Measurements from ENCODE around the gene LRRFIP1.
"Not testable (repeated sequence)": the region's sequence is repeated elsewhere in the genome, so short reads cannot be mapped to it uniquely, and the experiment has no call there.

LRRFIP1 gene

GRCh38 chr2:237596520-237597195, 30.7 kb upstream of the LRRFIP1 start:
- no peak for DNase-seq (ENCODE audit: low read depth in 2 of 2)

GRCh38 chr2:237597196-237598145, 29.9 kb upstream of the LRRFIP1 start:
- no peak for DNase-seq (ENCODE audit: low read depth in 2 of 2)

- DNase-seq (ENCODE audit: low read depth in 2 of 2): no peak
These were observed 28.7 kb upstream of the LRRFIP1 start for GRCh38 chr2:237598468-237599208.

GRCh38 chr2:237599465-237600110, 27.8 kb upstream of the LRRFIP1 start:
- DNase-seq (ENCODE audit: low read depth in 2 of 2): no peak

GRCh38 chr2:237600205-237600846, 27.1 kb upstream of the LRRFIP1 start:
- DNase-seq (ENCODE audit: low read depth in 2 of 2): no peak

- no peak for DNase-seq (ENCODE audit: low read depth in 2 of 2)
These were observed 25.8 kb upstream of the LRRFIP1 start for GRCh38 chr2:237601453-237602116.

- DNase-seq (ENCODE audit: low read depth in 2 of 2): no peak
These were observed 25.0 kb upstream of the LRRFIP1 start for GRCh38 chr2:237602409-237602808.

GRCh38 chr2:237603049-237603717, 24.2 kb upstream of the LRRFIP1 start:
- DNase-seq (ENCODE audit: low read depth in 2 of 2): no peak

- DNase-seq (ENCODE audit: low read depth in 2 of 2): peak; percentile 15 to 22
These were observed 23.5 kb upstream of the LRRFIP1 start for GRCh38 chr2:237603718-237604362.

- no peak for DNase-seq (ENCODE audit: low read depth in 2 of 2)
These were observed 23.0 kb upstream of the LRRFIP1 start for GRCh38 chr2:237604391-237604790.

- no peak for DNase-seq (ENCODE audit: low read depth in 2 of 2)
These were observed 22.4 kb upstream of the LRRFIP1 start for GRCh38 chr2:237604960-237605359.

- not testable (repeated sequence) for DNase-seq (ENCODE audit: low read depth in 2 of 2)
These were observed 20.9 kb upstream of the LRRFIP1 start for GRCh38 chr2:237606522-237606921.

- DNase-seq (ENCODE audit: low read depth in 2 of 2): no peak
These were observed 14.6 kb upstream of the LRRFIP1 start for GRCh38 chr2:237612527-237613357.

- DNase-seq (ENCODE audit: low read depth in 2 of 2): no peak
These were observed 13.7 kb upstream of the LRRFIP1 start for GRCh38 chr2:237613679-237614078.

- no peak for DNase-seq (ENCODE audit: low read depth in 2 of 2)
These were observed 13.2 kb upstream of the LRRFIP1 start for GRCh38 chr2:237614151-237614720.

- no peak for DNase-seq (ENCODE audit: low read depth in 2 of 2)
These were observed 11.6 kb upstream of the LRRFIP1 start for GRCh38 chr2:237615631-237616249.

GRCh38 chr2:237616373-237616733, 11.0 kb upstream of the LRRFIP1 start:
- DNase-seq (ENCODE audit: low read depth in 2 of 2): no peak
